Suppressor macrophage treated with lipopolysaccharide for 1 hour (primary cell): ENCODE measurements around the gene CDK16.
"Not testable (repeated sequence)": the region's sequence is repeated elsewhere in the genome, so short reads cannot be mapped to it uniquely, and the experiment has no call there.

Source experiments
- DNase-seq, 3 donors: peaks; one replicate each; pipeline ENCODE4 v3.0.0-alpha.2; 2020 to 2022

The CDK16 gene

DNA sequence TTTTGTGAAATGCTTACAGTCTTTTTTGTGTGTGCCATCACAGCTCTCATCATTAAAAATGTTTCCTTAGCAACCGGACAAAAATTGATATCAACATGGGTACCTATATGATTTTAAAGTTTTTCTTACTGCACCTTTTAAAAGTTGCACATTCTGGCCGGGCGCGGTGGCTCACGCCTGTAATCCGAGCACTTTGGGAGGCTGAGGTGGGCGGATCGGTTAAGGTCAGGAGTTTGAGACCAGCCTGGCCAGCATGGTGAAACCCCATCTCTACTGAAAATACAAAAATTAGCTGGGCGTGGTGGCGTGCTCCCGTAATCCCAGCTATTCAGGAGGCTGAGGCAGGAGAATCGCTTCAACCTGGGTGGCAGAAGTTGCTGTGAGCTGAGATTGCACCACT is 39.1 kb downstream of the CDK16 start:
- DNase-seq: not testable (repeated sequence)

DNA sequence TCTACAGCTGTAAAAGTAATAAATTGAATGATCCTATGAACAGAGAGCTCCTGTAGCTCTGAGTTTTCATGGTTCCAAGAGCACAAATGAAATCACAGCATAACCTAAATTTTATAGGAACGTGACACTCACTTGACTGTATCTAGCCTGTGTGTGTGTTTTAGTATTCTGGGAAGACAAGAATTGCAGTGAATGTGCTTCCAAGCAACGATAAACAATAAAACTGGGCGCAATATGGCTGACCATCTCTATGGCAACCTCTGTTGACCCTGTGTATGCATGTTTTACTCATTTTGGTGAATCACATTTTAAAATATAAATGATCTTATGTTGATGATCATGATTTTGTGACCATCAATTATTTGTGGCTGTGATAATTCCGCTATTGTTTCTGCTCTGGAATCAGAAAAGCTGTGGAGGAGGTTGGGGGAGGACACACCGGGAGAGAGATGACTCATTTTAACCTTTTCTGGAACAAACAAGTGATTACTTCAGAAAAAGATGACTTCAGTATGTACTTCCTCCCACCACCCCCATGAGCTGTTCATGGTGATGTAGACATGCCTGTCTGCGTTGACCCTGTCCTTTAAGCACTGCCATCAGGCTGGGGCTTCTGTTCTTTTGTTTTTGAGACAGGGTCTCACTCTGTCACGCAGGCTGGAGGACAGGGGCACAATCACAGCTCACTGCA is 46.1 kb downstream of the CDK16 start:
- DNase-seq: peak; percentile 66 to 72 (median 67)

DNA sequence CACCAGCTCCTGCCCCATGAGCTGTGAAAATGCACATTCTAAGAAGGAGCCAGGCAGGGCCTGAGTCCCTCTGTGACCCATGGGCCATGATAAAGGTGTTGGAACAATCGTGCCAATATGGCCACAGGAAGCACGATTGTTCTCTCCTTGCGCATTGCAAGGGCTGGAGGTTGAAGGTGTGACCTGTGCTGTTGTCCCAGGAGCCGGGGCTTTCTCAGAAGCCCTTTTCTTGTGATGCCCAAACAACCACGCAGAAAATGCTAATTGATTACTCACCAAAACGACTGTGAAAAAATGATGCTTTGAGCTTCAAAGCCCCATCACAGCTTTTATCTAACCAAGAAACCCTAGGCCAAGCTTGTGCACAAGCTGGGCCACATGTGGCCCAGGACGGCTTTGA is 48.2 kb downstream of the CDK16 start:
- DNase-seq: no peak

- no peak for DNase-seq
These were observed 53.5 kb downstream of the CDK16 start for GRCh38 chrX:47272013-47272408.

DNA sequence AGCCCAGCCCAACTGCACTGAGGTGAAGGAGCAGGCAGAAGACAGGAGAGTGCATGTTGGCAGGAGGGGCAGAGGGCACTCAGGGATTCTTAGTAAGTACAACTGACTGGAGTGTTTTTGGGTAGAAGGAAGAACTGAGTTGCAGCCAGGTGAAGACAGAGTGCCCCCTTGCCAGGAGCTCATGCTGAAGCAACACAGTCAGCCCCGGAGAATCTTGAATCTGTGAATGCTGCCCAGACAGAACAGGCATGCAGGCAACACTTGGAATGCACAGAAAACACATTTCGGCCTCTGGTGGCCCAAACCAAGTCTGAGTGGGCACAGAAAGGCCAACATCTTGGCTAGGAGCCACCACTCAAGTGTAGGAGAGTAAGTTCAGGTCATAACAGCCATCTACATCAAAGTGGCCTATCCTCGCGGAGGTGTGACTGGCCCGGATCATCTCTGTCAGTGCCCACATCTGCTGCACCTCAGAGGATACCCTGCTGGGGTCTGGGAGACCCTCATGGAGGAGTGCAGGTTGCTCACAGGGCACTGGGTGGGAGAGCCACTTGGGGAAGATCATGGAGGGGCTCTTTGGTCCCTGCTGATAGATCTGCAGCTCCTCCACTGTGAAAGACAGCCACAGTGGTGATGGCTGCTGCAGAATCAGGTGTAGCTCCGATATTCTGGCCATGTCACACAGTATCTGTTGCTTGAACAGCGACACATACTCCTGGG is 54.7 kb downstream of the CDK16 start:
- DNase-seq: no peak

DNA sequence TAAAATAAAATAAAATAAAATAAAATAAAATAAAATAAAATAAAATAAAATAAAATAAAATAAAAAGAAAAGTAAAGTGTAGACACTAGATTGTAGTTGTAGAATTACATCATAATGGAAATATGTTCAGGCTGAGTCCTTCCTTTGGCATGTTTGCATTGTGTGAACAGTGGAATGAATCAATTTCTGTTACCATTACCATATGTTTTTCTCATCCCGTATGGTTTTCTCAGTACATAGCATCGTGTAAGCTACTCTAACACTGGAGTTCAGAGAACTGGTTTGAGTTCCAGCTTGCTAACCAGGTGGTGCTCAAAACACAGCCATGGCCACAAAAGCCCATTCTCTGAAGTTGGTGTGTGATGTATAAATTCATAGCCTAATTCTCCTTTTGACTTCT is 60.2 kb downstream of the CDK16 start:
- no peak for DNase-seq
